ENCODE results near the gene KCNJ5. TPM values are rescaled to one million over a fixed set of nuclear protein-coding genes. Genes with fewer than 3 reads are reported as not detected.
A peak's percentile ranks its signal among the peaks of the same experiment; 100 is the strongest.

The KCNJ5 gene
- total and polyA plus RNA-seq, 4 donors, result 1.6 to 2.7 (median 2.4) TPM

DNA sequence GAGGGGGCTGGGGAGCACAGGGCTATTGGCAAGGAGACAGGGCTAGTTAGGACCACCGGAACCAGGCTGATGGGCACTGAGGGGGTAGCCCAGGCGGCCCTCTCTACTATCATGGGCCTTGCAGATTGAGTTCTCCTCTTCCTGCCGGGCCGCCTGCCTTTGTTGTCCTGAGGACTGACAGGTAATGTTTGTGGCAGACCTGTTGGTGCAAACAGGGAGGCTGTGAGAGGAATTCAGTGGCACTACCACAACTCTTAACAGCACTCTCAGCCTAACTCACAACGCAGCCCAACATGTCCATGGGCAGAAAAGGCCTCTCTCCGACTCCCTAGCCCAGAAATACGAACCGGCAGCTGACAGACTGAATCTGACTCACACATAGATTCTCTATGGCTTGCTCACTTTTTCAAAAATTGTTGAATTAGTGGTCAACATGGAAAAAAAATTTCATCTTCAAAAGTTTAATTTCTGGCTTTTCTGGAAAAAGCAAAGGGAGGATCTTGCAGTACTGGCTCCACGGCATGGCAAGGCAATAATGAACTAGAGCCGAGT lies 11.4 kb downstream of the KCNJ5 start:
- Histone ChIP-seq H3K9me3 (ENCODE audit: control insufficient read depth, insufficient read depth, low read length) (no peaks in the 10 kb centered on the region), H3K36me3 (ENCODE audit: control insufficient read depth, insufficient read depth, low read length) (no peaks in the 10 kb centered on the region), H3K27ac (ENCODE audit: low read depth, low read length) (no peak overlapping the region), H3K27me3 (ENCODE audit: control insufficient read depth, insufficient read depth, low read length) (peaks cover 49% of the 10 kb centered on the region), H3K4me1 (ENCODE audit: control insufficient read depth, insufficient read depth, low read length) (peaks cover 35% of the 10 kb centered on the region), H3K4me3 (ENCODE audit: low read depth, low read length) (no peak overlapping the region)
- no peak for DNase-seq (ENCODE audit: low read depth in 4 of 6, low spot score in 6 of 6)
- 85% methylated on average over 4 of the region's 10 CpGs for WGBS (ENCODE audit: insufficient coverage)

DNA sequence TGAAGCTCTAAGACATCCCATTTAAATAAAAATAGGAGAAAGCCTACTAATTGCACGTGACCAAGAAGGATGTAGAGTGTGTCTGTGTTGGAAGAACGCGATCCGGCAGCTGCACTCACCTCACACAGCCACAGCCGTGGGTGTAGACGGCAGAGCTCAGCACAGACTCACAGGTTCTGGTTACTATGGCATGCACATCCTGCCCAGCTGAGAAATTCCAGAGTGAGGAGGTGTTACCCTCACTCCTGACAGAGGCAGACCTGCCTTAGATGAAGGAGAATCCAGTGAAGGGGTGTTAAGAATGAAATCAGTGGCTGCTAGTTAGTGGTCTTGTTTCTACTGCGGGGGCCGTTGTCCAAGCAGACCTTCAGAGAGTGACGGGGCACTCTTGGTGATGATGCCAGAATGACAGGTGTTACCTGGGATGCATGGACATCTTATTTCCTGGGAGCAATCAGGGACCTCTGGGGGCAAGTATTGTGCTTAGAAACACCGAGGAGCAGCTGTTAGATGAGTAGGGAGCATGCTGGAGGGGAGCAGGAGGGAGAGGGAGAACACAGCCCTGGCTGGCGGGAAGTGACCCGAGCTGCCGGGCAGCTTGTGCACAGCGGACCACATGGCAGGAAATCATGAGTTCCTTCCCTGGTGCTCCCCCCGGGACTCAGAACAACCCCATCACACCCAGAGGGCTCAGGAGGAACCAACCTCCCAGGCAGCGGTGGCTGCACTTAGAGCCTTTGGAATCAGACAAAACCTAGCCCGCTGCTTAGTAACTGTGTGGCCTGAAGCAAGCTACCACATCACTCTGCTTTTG lies 12.3 kb downstream of the KCNJ5 start:
- Histone ChIP-seq H3K4me1 (ENCODE audit: control insufficient read depth, insufficient read depth, low read length) (peaks cover 35% of the 10 kb centered on the region), H3K9me3 (ENCODE audit: control insufficient read depth, insufficient read depth, low read length) (no peaks in the 10 kb centered on the region), H3K36me3 (ENCODE audit: control insufficient read depth, insufficient read depth, low read length) (no peaks in the 10 kb centered on the region), H3K4me3 (ENCODE audit: low read depth, low read length) (no peak overlapping the region), H3K27me3 (ENCODE audit: control insufficient read depth, insufficient read depth, low read length) (peaks cover 50% of the 10 kb centered on the region), H3K27ac (ENCODE audit: low read depth, low read length) (no peak overlapping the region)
- peak in 1 of 6 donors; percentile 44 for DNase-seq (ENCODE audit: low read depth in 4 of 6, low spot score in 6 of 6)
- WGBS (ENCODE audit: insufficient coverage), result 43% methylated on average over 12 of the region's 17 CpGs

- 60% methylated on average over 10 of the region's 14 CpGs for WGBS (ENCODE audit: insufficient coverage)
- H3K27me3 ChIP-seq (ENCODE audit: control insufficient read depth, insufficient read depth, low read length), result peaks cover 50% of the 10 kb centered on the region
- H3K36me3 ChIP-seq (ENCODE audit: control insufficient read depth, insufficient read depth, low read length), result no peaks in the 10 kb centered on the region
- no peak for DNase-seq (ENCODE audit: low read depth in 4 of 6, low spot score in 6 of 6)
- no peak overlapping the region for H3K27ac ChIP-seq (ENCODE audit: low read depth, low read length)
- H3K4me3 ChIP-seq (ENCODE audit: low read depth, low read length), result no peak overlapping the region
- no peaks in the 10 kb centered on the region for H3K9me3 ChIP-seq (ENCODE audit: control insufficient read depth, insufficient read depth, low read length)
- H3K4me1 ChIP-seq (ENCODE audit: control insufficient read depth, insufficient read depth, low read length), result peaks cover 35% of the 10 kb centered on the region
Measured at GRCh38 chr11:128904303-128904655, 13.1 kb downstream of the KCNJ5 start.

- peaks cover 35% of the 10 kb centered on the region for H3K4me1 ChIP-seq (ENCODE audit: control insufficient read depth, insufficient read depth, low read length)
- H3K9me3 ChIP-seq (ENCODE audit: control insufficient read depth, insufficient read depth, low read length), result no peaks in the 10 kb centered on the region
- 7% methylated on average over 16 of the region's 25 CpGs for WGBS (ENCODE audit: insufficient coverage)
- peaks cover 50% of the 10 kb centered on the region for H3K27me3 ChIP-seq (ENCODE audit: control insufficient read depth, insufficient read depth, low read length)
- H3K36me3 ChIP-seq (ENCODE audit: control insufficient read depth, insufficient read depth, low read length), result no peaks in the 10 kb centered on the region
- peak in 2 of 6 donors; percentile 39 to 56 for DNase-seq (ENCODE audit: low read depth in 4 of 6, low spot score in 6 of 6)
- no peak overlapping the region for H3K27ac ChIP-seq (ENCODE audit: low read depth, low read length)
- H3K4me3 ChIP-seq (ENCODE audit: low read depth, low read length), result peak overlapping the region; percentile 16
Measured at GRCh38 chr11:128904656-128905344, 13.6 kb downstream of the KCNJ5 start.

GRCh38 chr11:128905345-128906184 lies 14.4 kb downstream of the KCNJ5 start:
- Histone ChIP-seq H3K4me1 (ENCODE audit: control insufficient read depth, insufficient read depth, low read length) (peaks cover 31% of the 10 kb centered on the region), H3K27ac (ENCODE audit: low read depth, low read length) (no peak overlapping the region), H3K27me3 (ENCODE audit: control insufficient read depth, insufficient read depth, low read length) (peaks cover 50% of the 10 kb centered on the region), H3K36me3 (ENCODE audit: control insufficient read depth, insufficient read depth, low read length) (no peaks in the 10 kb centered on the region), H3K4me3 (ENCODE audit: low read depth, low read length) (peak overlapping the region; percentile 16), H3K9me3 (ENCODE audit: control insufficient read depth, insufficient read depth, low read length) (no peaks in the 10 kb centered on the region)
- WGBS (ENCODE audit: insufficient coverage), result 4% methylated on average over 37 of the region's 45 CpGs
- DNase-seq (ENCODE audit: low read depth in 4 of 6, low spot score in 6 of 6), result peak in 2 of 6 donors; percentile 55 to 61

- H3K27ac ChIP-seq (ENCODE audit: low read depth, low read length), result no peak overlapping the region
- no peaks in the 10 kb centered on the region for H3K9me3 ChIP-seq (ENCODE audit: control insufficient read depth, insufficient read depth, low read length)
- no peak overlapping the region for H3K4me3 ChIP-seq (ENCODE audit: low read depth, low read length)
- whole genome bisulfite sequencing (ENCODE audit: insufficient coverage), result 87% methylated on average over 6 of the region's 8 CpGs
- no peak for DNase-seq (ENCODE audit: low read depth in 4 of 6, low spot score in 6 of 6)
- peaks cover 3% of the 10 kb centered on the region for H3K36me3 ChIP-seq (ENCODE audit: control insufficient read depth, insufficient read depth, low read length)
- H3K27me3 ChIP-seq (ENCODE audit: control insufficient read depth, insufficient read depth, low read length), result peaks cover 47% of the 10 kb centered on the region
- peaks cover 30% of the 10 kb centered on the region for H3K4me1 ChIP-seq (ENCODE audit: control insufficient read depth, insufficient read depth, low read length)
Measured at GRCh38 chr11:128906185-128907050, 15.3 kb downstream of the KCNJ5 start.

DNA sequence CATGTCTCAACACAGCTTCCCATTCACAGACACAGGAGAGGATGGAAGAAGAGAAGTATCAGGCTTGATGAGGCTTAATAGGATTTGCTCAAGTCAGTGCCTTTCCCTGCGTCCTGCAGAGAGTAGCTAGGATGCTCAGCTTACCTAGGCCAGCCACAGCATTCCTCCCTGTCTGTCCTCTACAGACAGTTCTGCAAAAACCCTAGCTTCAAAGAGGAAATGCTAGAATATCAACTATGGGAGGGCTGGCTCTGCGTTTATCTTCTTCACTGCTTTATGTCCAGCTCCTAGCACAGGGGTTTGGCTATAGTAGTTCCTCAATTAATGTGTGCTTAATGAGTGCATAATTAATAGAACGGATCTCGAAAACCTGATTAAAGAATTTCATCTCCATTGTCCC lies 16.4 kb downstream of the KCNJ5 start:
- Histone ChIP-seq H3K9me3 (ENCODE audit: control insufficient read depth, insufficient read depth, low read length) (no peaks in the 10 kb centered on the region), H3K27me3 (ENCODE audit: control insufficient read depth, insufficient read depth, low read length) (peaks cover 36% of the 10 kb centered on the region), H3K27ac (ENCODE audit: low read depth, low read length) (no peak overlapping the region), H3K36me3 (ENCODE audit: control insufficient read depth, insufficient read depth, low read length) (peaks cover 3% of the 10 kb centered on the region), H3K4me3 (ENCODE audit: low read depth, low read length) (no peak overlapping the region), H3K4me1 (ENCODE audit: control insufficient read depth, insufficient read depth, low read length) (peaks cover 20% of the 10 kb centered on the region)
- no CpG with 5 or more reads among the region's 4 CpGs for WGBS (ENCODE audit: insufficient coverage)
- no peak for DNase-seq (ENCODE audit: low read depth in 4 of 6, low spot score in 6 of 6)

DNA sequence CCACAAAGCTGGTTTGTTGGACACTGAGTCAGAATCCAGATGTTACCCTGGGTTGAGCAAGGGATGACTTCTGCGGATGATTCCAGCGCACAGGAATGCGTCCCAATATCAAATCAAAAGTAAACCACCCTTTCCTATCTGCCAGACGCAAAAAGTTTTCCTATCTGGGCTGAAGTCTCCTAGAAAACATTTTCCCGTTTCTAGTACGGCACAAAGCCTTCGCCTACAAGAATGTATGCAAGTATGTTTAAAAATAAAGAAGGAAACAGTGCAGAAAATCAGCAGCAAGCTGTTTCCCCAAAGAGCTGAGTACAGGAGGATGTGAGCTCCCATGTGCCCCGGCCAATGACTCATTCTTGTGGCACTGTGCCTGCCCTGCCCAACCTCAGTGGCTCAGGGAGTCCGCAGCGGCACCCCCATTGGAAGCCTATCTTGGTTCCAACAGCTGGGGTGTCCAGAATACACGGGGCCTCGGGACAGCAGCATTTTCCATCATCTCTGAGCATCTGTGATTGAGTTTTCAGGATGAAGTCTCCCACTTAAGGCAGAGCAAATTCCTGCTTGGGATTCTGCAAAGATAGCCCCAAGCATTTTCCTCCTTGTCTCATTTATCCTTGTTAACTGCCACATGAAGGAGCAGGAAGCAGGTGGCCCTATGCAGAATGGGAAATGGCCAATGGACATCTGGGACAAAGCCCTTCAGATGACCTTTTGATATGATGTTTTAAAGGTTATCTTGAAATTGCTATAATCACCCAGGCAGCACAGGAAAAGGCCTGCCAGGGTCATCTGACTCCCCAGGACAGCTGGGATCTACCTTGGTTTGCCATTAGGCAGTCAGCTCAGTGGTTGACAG lies 17.5 kb downstream of the KCNJ5 start:
- Histone ChIP-seq H3K27ac (ENCODE audit: low read depth, low read length) (no peak overlapping the region), H3K36me3 (ENCODE audit: control insufficient read depth, insufficient read depth, low read length) (peaks cover 3% of the 10 kb centered on the region), H3K9me3 (ENCODE audit: control insufficient read depth, insufficient read depth, low read length) (no peaks in the 10 kb centered on the region), H3K4me1 (ENCODE audit: control insufficient read depth, insufficient read depth, low read length) (peaks cover 18% of the 10 kb centered on the region), H3K4me3 (ENCODE audit: low read depth, low read length) (no peak overlapping the region), H3K27me3 (ENCODE audit: control insufficient read depth, insufficient read depth, low read length) (peaks cover 31% of the 10 kb centered on the region)
- no peak for DNase-seq (ENCODE audit: low read depth in 4 of 6, low spot score in 6 of 6)
- 83% methylated on average over 10 of the region's 12 CpGs for WGBS (ENCODE audit: insufficient coverage)

Data from spinal cord (tissue), 10 donors.